Endodermal cell (in vitro differentiated cells): ENCODE measurements around the gene ENDOD1. TPM values are rescaled to one million over a fixed set of nuclear protein-coding genes. Genes with fewer than 3 reads are reported as not detected.

Source experiments
- DNase-seq: peaks from one replicate; pipeline ENCODE4 v3.0.0-alpha.2; 2017
- H3K27ac ChIP-seq: 2 replicates; pipeline ENCODE4 v1.5.1; 2013; ENCODE audit warnings: mild to moderate bottlenecking, low read depth, low read length, moderate library complexity
- H3K27me3 ChIP-seq: 2 replicates; pipeline ENCODE4 v1.6.1; 2013; ENCODE audit warnings: mild to moderate bottlenecking, low read length, moderate library complexity; ENCODE audit not compliant: insufficient read depth, control insufficient read depth, poor library complexity, severe bottlenecking
- H3K36me3 ChIP-seq: 2 replicates; pipeline ENCODE4 v1.7.0; 2013; ENCODE audit warnings: mild to moderate bottlenecking, low read length, moderate library complexity; ENCODE audit not compliant: control insufficient read depth, insufficient read depth
- H3K4me1 ChIP-seq: one replicate; pipeline ENCODE4 v1.7.0; 2013; ENCODE audit warnings: low read length; ENCODE audit not compliant: control insufficient read depth, insufficient read depth
- H3K4me3 ChIP-seq: 2 replicates; pipeline ENCODE4 v1.5.1; 2013; ENCODE audit warnings: mild to moderate bottlenecking, low read length, moderate library complexity
- H3K9ac ChIP-seq: 2 replicates; pipeline ENCODE4 v1.6.1; 2013; ENCODE audit warnings: mild to moderate bottlenecking, low read length, moderate library complexity; ENCODE audit not compliant: poor library complexity, severe bottlenecking; ENCODE audit errors: extremely low read depth
- H3K9me3 ChIP-seq: 2 replicates; pipeline ENCODE4 v1.6.1; 2013; ENCODE audit warnings: mild to moderate bottlenecking, low read length, moderate library complexity; ENCODE audit not compliant: control insufficient read depth
- H3K27ac Mint-ChIP-seq: 2 replicates; pipeline ENCODE4 v1.8.0; 2020; ENCODE audit warnings: mixed read lengths
- H3K27me3 Mint-ChIP-seq: 2 replicates; pipeline ENCODE4 v1.8.0; 2021; ENCODE audit warnings: mild to moderate bottlenecking, mixed read lengths; ENCODE audit not compliant: insufficient read depth
- H3K36me3 Mint-ChIP-seq: 2 replicates; pipeline ENCODE4 v1.8.0; 2020; ENCODE audit warnings: low read depth, mixed read lengths
- H3K4me1 Mint-ChIP-seq: 2 replicates; pipeline ENCODE4 v1.8.0; 2020; ENCODE audit warnings: mixed read lengths
- H3K4me3 Mint-ChIP-seq: 2 replicates; pipeline ENCODE4 v1.8.0; 2020; ENCODE audit warnings: mild to moderate bottlenecking, moderate library complexity, mixed read lengths
- H3K9me3 Mint-ChIP-seq: 2 replicates; pipeline ENCODE4 v1.8.0; 2020; ENCODE audit warnings: mild to moderate bottlenecking, mixed read lengths
- CTCF ChIP-seq: fragments of 200-600 bp; sonication (generic); conservative IDR thresholded peaks from 2 replicates; pipeline ENCODE4 v1.5.0; 2021; ENCODE audit warnings: antibody characterized with exemption, mild to moderate bottlenecking
- WGBS, 2 experiments: methylation state at CpG; one replicate each; pipeline versions ENCODE4 v1.1.5 to v1.1.7; 2013; ENCODE audit warnings: missing lambda C conversion rate in 2 of 2, mixed read lengths in 1 of 2; ENCODE audit not compliant: insufficient coverage in 1 of 2, insufficient read length in 1 of 2; 5-methylcytosine and 5-hydroxymethylcytosine counted together
- total RNA-seq, 2 donors: library from RNA; stranded (reverse); fragmentation: NEBNext Ultra II Directional in 1 of 2; extraction: Animal tissue kit (Norgen Biotek cat#: 25700) in 1 of 2; gene quantifications; 2 replicates in 1 of 2; 3 replicates in 1 of 2; pipeline ENCODE4 v1.2.1, GENCODE V29; 2021

ENDOD1 gene
- total RNA-seq, 2 donors from 2014 or later = 1.9 to 2.7 TPM

- Histone ChIP-seq H3K27me3 (peaks cover 5% of the 10 kb centered on the region), H3K27ac (no peak overlapping the region), H3K9me3 (no peaks in the 10 kb centered on the region), H3K4me3 (no peak overlapping the region), H3K4me1 (no peaks in the 10 kb centered on the region), H3K9ac (no peak overlapping the region), H3K36me3 (no peaks in the 10 kb centered on the region)
- H3K36me3 Mint-ChIP-seq = peaks cover 3% of the 10 kb centered on the region
- no peak overlapping the region for H3K4me3 Mint-ChIP-seq
- peaks cover 8% of the 10 kb centered on the region for H3K4me1 Mint-ChIP-seq
- TF ChIP-seq CTCF = no peak
- no peaks in the 10 kb centered on the region for H3K27me3 Mint-ChIP-seq
- DNase-seq = no peak
- WGBS, 2 experiments = 91 to 100% methylated on average over 1 to 4 of the region's 4 CpGs
- H3K9me3 Mint-ChIP-seq = peaks cover 6% of the 10 kb centered on the region
- no peak overlapping the region for H3K27ac Mint-ChIP-seq
Measured at GRCh38 chr11:95155385-95155784, 65.7 kb downstream of the ENDOD1 start.

- Histone ChIP-seq H3K27me3 (no peaks in the 10 kb centered on the region), H3K4me1 (no peaks in the 10 kb centered on the region), H3K9me3 (no peaks in the 10 kb centered on the region), H3K4me3 (no peak overlapping the region), H3K36me3 (no peaks in the 10 kb centered on the region), H3K9ac (no peak overlapping the region), H3K27ac (no peak overlapping the region)
- TF ChIP-seq CTCF = no peak
- peaks cover 10% of the 10 kb centered on the region for H3K4me1 Mint-ChIP-seq
- no peak overlapping the region for H3K27ac Mint-ChIP-seq
- H3K4me3 Mint-ChIP-seq = no peak overlapping the region
- H3K9me3 Mint-ChIP-seq = peaks cover 6% of the 10 kb centered on the region
- 92 to 94% methylated on average over 4 to 5 of the region's 5 CpGs for WGBS, 2 experiments
- H3K27me3 Mint-ChIP-seq = no peaks in the 10 kb centered on the region
- peaks cover 3% of the 10 kb centered on the region for H3K36me3 Mint-ChIP-seq
- DNase-seq = peak; percentile 61
Measured at GRCh38 chr11:95156133-95156721, 66.6 kb downstream of the ENDOD1 start.

GRCh38 chr11:95156916-95157541 lies 67.4 kb downstream of the ENDOD1 start:
- no peak overlapping the region for H3K27ac Mint-ChIP-seq
- DNase-seq = no peak

More at GRCh38 chr11:95156916-95157541, 67.4 kb downstream of the ENDOD1 start:
- H3K36me3 ChIP-seq = no peaks in the 10 kb centered on the region
- H3K4me1 ChIP-seq = no peaks in the 10 kb centered on the region
- H3K27me3 ChIP-seq = no peaks in the 10 kb centered on the region
- WGBS, 2 experiments = 91 to 97% methylated on average over 4 to 7 of the region's 7 CpGs
- H3K4me3 ChIP-seq = no peak overlapping the region
- Mint-ChIP-seq H3K36me3 (peaks cover 3% of the 10 kb centered on the region), H3K4me3 (no peak overlapping the region), H3K4me1 (peaks cover 7% of the 10 kb centered on the region), H3K9me3 (peaks cover 6% of the 10 kb centered on the region), H3K27me3 (no peaks in the 10 kb centered on the region)
- no peak overlapping the region for H3K9ac ChIP-seq
- H3K9me3 ChIP-seq = no peaks in the 10 kb centered on the region
- H3K27ac ChIP-seq = no peak overlapping the region
- no peak for TF ChIP-seq CTCF
